SK-N-SH (cell line): ENCODE measurements around the gene STX7. TPM values are rescaled to one million over a fixed set of nuclear protein-coding genes. Genes with fewer than 3 reads are reported as not detected.

Experiments used
- CTCF ChIA-PET: fragments of 300-600, 350-600 bp; formaldehyde crosslinking; extraction: SDS; loops from one replicate; lab custom pipeline; 2021; lab: Yijun Ruan, JAX
- POLR2A ChIA-PET: fragments of 350-600 bp; sonication (Branson Sonifier 250); formaldehyde crosslinking; extraction: SDS; loops from one replicate; lab custom pipeline; 2020; ENCODE audit warnings: antibody characterized with exemption, inconsistent platforms; lab: Yijun Ruan, JAX
- DNase-seq: peaks from one replicate; pipeline ENCODE4 v3.0.0; 2012
- H2AFZ ChIP-seq: fragments of 200-600 bp; sonication (generic); 2 replicates; pipeline ENCODE4 v1.8.1; 2016; ENCODE audit warnings: antibody characterized with exemption, mild to moderate bottlenecking, low read depth
- H3F3A ChIP-seq: fragments of 200-600 bp; sonication (generic); replicated peaks from 2 replicates; pipeline ENCODE3; 2016; ENCODE audit warnings: antibody characterized with exemption, mild to moderate bottlenecking; ENCODE audit not compliant: insufficient read depth
- H3K27ac ChIP-seq, 2 experiments: fragments of 200-500 bp in 1 of 2; fragments of 200-600 bp in 1 of 2; sonication (Bioruptor generic) in 1 of 2; sonication (generic), shearing (Covaris generic) in 1 of 2; 2 replicates each; pipeline versions ENCODE4 v1.5.1 to v1.6.1; 2014 to 2016; ENCODE audit warnings: low read depth in 2 of 2, inconsistent platforms in 1 of 2, low read length in 1 of 2, mild to moderate bottlenecking in 1 of 2, mixed read lengths in 1 of 2
- H3K27me3 ChIP-seq: fragments of 200-600 bp; sonication (generic), shearing (Covaris generic); 2 replicates; pipeline ENCODE4 v1.6.1; 2016; ENCODE audit warnings: mixed run types; ENCODE audit not compliant: insufficient read depth
- H3K36me3 ChIP-seq, 2 experiments: fragments of 200-500 bp in 1 of 2; fragments of 200-600 bp in 1 of 2; sonication (Bioruptor generic) in 1 of 2; sonication (generic) in 1 of 2; replicated peaks in 1 of 2; 2 replicates each; pipeline versions ENCODE3 to v1.5.1; 2014 to 2016; ENCODE audit warnings: low read length in 1 of 2, mild to moderate bottlenecking in 1 of 2; ENCODE audit not compliant: insufficient read depth in 2 of 2, control insufficient read depth in 1 of 2
- H3K4me1 ChIP-seq, 2 experiments: fragments of 200-500 bp in 1 of 2; fragments of 200-600 bp in 1 of 2; sonication (Bioruptor generic) in 1 of 2; sonication (generic), shearing (Covaris generic) in 1 of 2; 2 replicates each; pipeline versions ENCODE4 v1.5.1 to v1.6.1; 2014 to 2016; ENCODE audit warnings: low read depth in 1 of 2, low read length in 1 of 2, mixed run types in 1 of 2; ENCODE audit not compliant: insufficient read depth in 2 of 2, control insufficient read depth in 1 of 2
- H3K4me2 ChIP-seq: fragments of 200-600 bp; sonication (generic), shearing (Covaris generic); 2 replicates; pipeline ENCODE4 v1.6.1; 2017; ENCODE audit warnings: mixed run types
- H3K4me3 ChIP-seq, 2 experiments: fragments of 200-500 bp in 1 of 2; fragments of 200-600 bp in 1 of 2; sonication (Bioruptor generic) in 1 of 2; sonication (generic), shearing (Covaris generic) in 1 of 2; 2 replicates each; pipeline versions ENCODE4 v1.5.1 to v1.8.1; 2014 to 2016; ENCODE audit warnings: low read depth in 2 of 2, inconsistent platforms in 1 of 2, low read length in 1 of 2, mild to moderate bottlenecking in 1 of 2, mixed read lengths in 1 of 2, moderate library complexity in 1 of 2
- H3K79me2 ChIP-seq: fragments of 200-600 bp; sonication (generic); 2 replicates; pipeline ENCODE4 v1.8.1; 2017; ENCODE audit warnings: mild to moderate bottlenecking; ENCODE audit not compliant: insufficient read depth
- H3K9ac ChIP-seq: fragments of 200-600 bp; sonication (generic); 2 replicates; pipeline ENCODE4 v1.6.1; 2017; ENCODE audit warnings: mixed run types
- H3K9me2 ChIP-seq: fragments of 200-600 bp; sonication (generic); 2 replicates; pipeline ENCODE4 v1.6.1; 2017; ENCODE audit warnings: mixed run types
- H3K9me3 ChIP-seq: fragments of 200-600 bp; sonication (generic); 2 replicates; pipeline ENCODE4 v1.6.1; 2017; ENCODE audit warnings: mixed run types, mild to moderate bottlenecking, moderate library complexity
- H4K20me1 ChIP-seq: fragments of 200-600 bp; sonication (generic); 2 replicates; pipeline ENCODE4 v1.6.1; 2017; ENCODE audit warnings: mild to moderate bottlenecking, mixed run types; ENCODE audit not compliant: insufficient read depth
- CTCF ChIP-seq: fragments of 200-600 bp; sonication (generic); IDR thresholded peaks from 2 replicates; pipeline ENCODE4 v1.6.1; 2017; ENCODE audit warnings: antibody characterized with exemption, mild to moderate bottlenecking, moderate library complexity
- FOSL2 ChIP-seq: IDR thresholded peaks from 2 replicates; pipeline ENCODE4 v1.4.0; 2012; ENCODE audit warnings: low read depth, mild to moderate bottlenecking, moderate library complexity, borderline replicate concordance
- FOXJ3 ChIP-seq: sonication (generic); formaldehyde crosslinking; IDR thresholded peaks from 2 replicates; pipeline ENCODE4 v1.5.1; 2020; ENCODE audit warnings: mild to moderate bottlenecking, missing genetic modification reagents
- FOXM1 ChIP-seq: IDR thresholded peaks from 2 replicates; pipeline ENCODE4 v1.4.0; 2012; ENCODE audit warnings: low read depth, mild to moderate bottlenecking
- MEF2A ChIP-seq: IDR thresholded peaks from 2 replicates; pipeline ENCODE4 v1.4.0; 2012; ENCODE audit warnings: low read depth, borderline replicate concordance
- NFIC ChIP-seq: IDR thresholded peaks from 2 replicates; pipeline ENCODE4 v1.4.0; 2012; ENCODE audit warnings: borderline replicate concordance
- PBX3 ChIP-seq: IDR thresholded peaks from 2 replicates; pipeline ENCODE4; 2012
- TCF12 ChIP-seq: IDR thresholded peaks from 2 replicates; pipeline ENCODE4 v1.4.0; 2012
- USF2 ChIP-seq: fragments of 150-350 bp; IDR thresholded peaks from 2 replicates; pipeline ENCODE4 v1.6.1; 2017; ENCODE audit warnings: antibody characterized with exemption, low read length, low read depth, borderline replicate concordance
- WGBS: methylation state at CpG from one replicate; pipeline ENCODE4 v1.1.6; 2017; ENCODE audit warnings: low lambda C conversion rate; 5-methylcytosine and 5-hydroxymethylcytosine counted together
- polyA plus RNA-seq, 3 experiments: library from polyadenylated mRNA; depleted of rRNA; stranded (reverse); fragments of >200 nt; gene quantifications; 2 replicates each; pipeline ENCODE4 v1.2.3, GENCODE V29; 2012

Gene STX7
- polyA plus RNA-seq, 1 of the 3 experiments (the other 2 are of a cell fraction) = 12.8 TPM

- Histone ChIP-seq H4K20me1 (no peaks in the 10 kb centered on the region), H3K9me2 (no peaks in the 10 kb centered on the region), H2AFZ (no peak overlapping the region), H3K4me1 (no peaks in the 10 kb centered on the region; a peak in 1 of 4 replicates), H3F3A (peaks cover 22% of the 10 kb centered on the region), H3K4me3 (no peak overlapping the region), H3K36me3 (no peaks in the 10 kb centered on the region), H3K27me3 (no peaks in the 10 kb centered on the region), H3K79me2 (no peaks in the 10 kb centered on the region; the same call in 1 of the 2 replicates), H3K9me3 (0 out of 2 replicates have a peak, but pooled peaks cover 3% of the 10 kb centered on the region), H3K4me2 (peak overlapping the region; percentile 15; the same call in 1 of the 2 replicates), H3K27ac (peak overlapping the region; percentile 55 to 71; a peak in 3 of 4 replicates), H3K9ac (no peak overlapping the region)
- ChIA-PET POLR2A (no interaction called here), CTCF (no interaction called here)
- no peak for DNase-seq
- TF ChIP-seq TCF12 = no peak
- TF ChIP-seq FOSL2 = peak; percentile 15; the same call in 1 of the 2 replicates
- peak; percentile 12; the same call in 1 of the 2 replicates for TF ChIP-seq PBX3
- 24% methylated on average over 4 of the region's 4 CpGs for WGBS
Measured at GRCh38 chr6:132411296-132411695, 101.6 kb downstream of the STX7 start.

GRCh38 chr6:132410830-132411229 is 102.1 kb downstream of the STX7 start:
- Histone ChIP-seq H3K79me2 (no peaks in the 10 kb centered on the region; the same call in 1 of the 2 replicates), H3K4me3 (no peak overlapping the region), H3K9me2 (no peaks in the 10 kb centered on the region), H3K9me3 (no peaks in the 10 kb centered on the region), H3K9ac (no peak overlapping the region), H3F3A (peaks cover 22% of the 10 kb centered on the region), H3K27me3 (no peaks in the 10 kb centered on the region), H4K20me1 (no peaks in the 10 kb centered on the region), H2AFZ (no peak overlapping the region), H3K36me3 (no peaks in the 10 kb centered on the region), H3K4me2 (peak overlapping the region; percentile 15; the same call in 1 of the 2 replicates), H3K27ac (peak overlapping the region; percentile 55 to 71; a peak in 3 of 4 replicates), H3K4me1 (no peaks in the 10 kb centered on the region; a peak in 1 of 4 replicates)
- 24% methylated on average over 3 of the region's 3 CpGs for WGBS
- ChIA-PET CTCF (no interaction called here), POLR2A (no interaction called here)
- no peak for TF ChIP-seq CTCF
- TF ChIP-seq FOXM1 = no peak
- no peak for TF ChIP-seq FOXJ3 (CRISPR knock-in tag)
- no peak for DNase-seq

GRCh38 chr6:132405143-132405915 is 107.6 kb downstream of the STX7 start:
- CTCF ChIA-PET = no interaction called here
- TF ChIP-seq NFIC = no peak
- TF ChIP-seq TCF12 = peak; percentile 16; the same call in 1 of the 2 replicates
- no peak for TF ChIP-seq USF2
- peak; percentile 87 for TF ChIP-seq MEF2A
- TF ChIP-seq CTCF = no peak
- TF ChIP-seq FOSL2 = 0 out of 2 replicates have a peak, but pooled peaks have one; percentile 5

More at GRCh38 chr6:132405143-132405915, 107.6 kb downstream of the STX7 start:
- H3K9me3 ChIP-seq = no peaks in the 10 kb centered on the region
- no peaks in the 10 kb centered on the region for H3K36me3 ChIP-seq
- H3K4me1 ChIP-seq = peaks cover 0 to 2% of the 10 kb centered on the region in 2 experiments; a peak in 2 of 4 replicates
- POLR2A ChIA-PET = no interaction called here
- peak overlapping the region; percentile 60 to 76 for H3K27ac ChIP-seq
- H3K9me2 ChIP-seq = no peaks in the 10 kb centered on the region
- peaks cover 20% of the 10 kb centered on the region; the same call in 1 of the 2 replicates for H3K27me3 ChIP-seq
- no peak overlapping the region for H2AFZ ChIP-seq
- peaks cover 7% of the 10 kb centered on the region; the same call in 1 of the 2 replicates for H3K79me2 ChIP-seq
- DNase-seq = no peak
- H3K4me2 ChIP-seq = no peak overlapping the region
- H3K4me3 ChIP-seq = no peak overlapping the region
- no peaks in the 10 kb centered on the region for H4K20me1 ChIP-seq
- H3K9ac ChIP-seq = peak overlapping the region; percentile 23; the same call in 1 of the 2 replicates
- peaks cover 8% of the 10 kb centered on the region for H3F3A ChIP-seq
- 9% methylated on average over 2 of the region's 2 CpGs for WGBS
